Activated CD4-positive, CD25-positive, alpha-beta regulatory T cell treated with anti-CD3 and anti-CD28 coated beads, Interleukin-2, amount 50 U/mL, for 16 hours (primary cell): ENCODE measurements around the gene TSPO2.
"Not testable (repeated sequence)": the region's sequence is repeated elsewhere in the genome, so short reads cannot be mapped to it uniquely, and the experiment has no call there.

Experiments used
- DNase-seq: peaks from one replicate; pipeline ENCODE4 v3.0.0-alpha.2; 2020; ENCODE audit warnings: low read depth, low spot score

TSPO2 gene

GRCh38 chr6:41042226-41043055 is at the start of gene TSPO2:
TSS of gene TSPO2 (plus strand) at chr6:41042467. CDS start at chr6:41042986, 519 bp downstream.
- no peak for DNase-seq

GRCh38 chr6:40992746-40993145 is 49.5 kb upstream of the TSPO2 start:
- no peak for DNase-seq

GRCh38 chr6:40996591-40997233 is 45.6 kb upstream of the TSPO2 start:
- no peak for DNase-seq

- DNase-seq: no peak
These were observed 44.9 kb upstream of the TSPO2 start for GRCh38 chr6:40997234-40997957.

- no peak for DNase-seq
These were observed 43.6 kb upstream of the TSPO2 start for GRCh38 chr6:40998661-40999060.

- no peak for DNase-seq
These were observed 42.7 kb upstream of the TSPO2 start for GRCh38 chr6:40999569-40999968.

- DNase-seq: no peak
These were observed 42.0 kb upstream of the TSPO2 start for GRCh38 chr6:41000248-41000647.

GRCh38 chr6:41002168-41002567 is 40.1 kb upstream of the TSPO2 start:
- no peak for DNase-seq

- peak; percentile 38 for DNase-seq
These were observed 36.0 kb upstream of the TSPO2 start for GRCh38 chr6:41006217-41006616.

GRCh38 chr6:41006980-41007379 is 35.3 kb upstream of the TSPO2 start:
- not testable (repeated sequence) for DNase-seq

GRCh38 chr6:41008011-41008410 is 34.3 kb upstream of the TSPO2 start:
- DNase-seq: no peak

GRCh38 chr6:41009669-41010068 is 32.6 kb upstream of the TSPO2 start:
- DNase-seq: no peak

GRCh38 chr6:41011673-41012072 is 30.6 kb upstream of the TSPO2 start:
- no peak for DNase-seq

GRCh38 chr6:41013466-41014153 is 28.7 kb upstream of the TSPO2 start:
- no peak for DNase-seq

- no peak for DNase-seq
These were observed 27.5 kb upstream of the TSPO2 start for GRCh38 chr6:41014780-41015179.

- not testable (repeated sequence) for DNase-seq
These were observed 26.4 kb upstream of the TSPO2 start for GRCh38 chr6:41015860-41016259.

GRCh38 chr6:41017663-41018062 is 24.6 kb upstream of the TSPO2 start:
- DNase-seq: no peak

- DNase-seq: no peak
These were observed 20.4 kb upstream of the TSPO2 start for GRCh38 chr6:41021832-41022231.

- DNase-seq: no peak
These were observed 20.0 kb upstream of the TSPO2 start for GRCh38 chr6:41022294-41022693.

- DNase-seq: no peak
These were observed 19.2 kb upstream of the TSPO2 start for GRCh38 chr6:41023114-41023513.

GRCh38 chr6:41025966-41026530 is 16.2 kb upstream of the TSPO2 start:
- DNase-seq: no peak

- DNase-seq: no peak
These were observed 15.0 kb upstream of the TSPO2 start for GRCh38 chr6:41027241-41027640.
